Peyer's patch (tissue), 4 donors: ENCODE measurements around the gene OLFML2A. TPM values are rescaled to one million over a fixed set of nuclear protein-coding genes. Genes with fewer than 3 reads are reported as not detected.

Source experiments
- DNase-seq, 3 donors: peaks; one replicate each; pipeline ENCODE4 v3.0.0-alpha.2; 2017 to 2019
- H3K27ac ChIP-seq, 4 donors: fragments of 200-600 bp; sonication (generic); one replicate each; pipeline ENCODE4 v1.5.1; 2016 to 2019
- H3K27me3 ChIP-seq, 2 donors: fragments of 200-600 bp; sonication (generic); one replicate each; pipeline ENCODE4 v1.5.1; 2019
- H3K36me3 ChIP-seq, 3 donors: fragments of 200-600 bp; sonication (generic); one replicate each; pipeline ENCODE4 v1.5.1; 2016 to 2019
- H3K4me1 ChIP-seq, 4 donors: fragments of 200-600 bp; sonication (generic); one replicate each; pipeline ENCODE4 v1.5.1; 2016 to 2019
- H3K4me3 ChIP-seq, 4 donors: fragments of 200-600 bp; sonication (generic); 1 replicate in 3 of 4; 2 replicates in 1 of 4; pipeline ENCODE4 v1.5.1; 2016 to 2019; ENCODE audit warnings: mild to moderate bottlenecking in 1 of 4
- H3K9me3 ChIP-seq, 4 donors: fragments of 200-600 bp; sonication (generic); one replicate each; pipeline ENCODE4 v1.5.1; 2016 to 2019; ENCODE audit warnings: mild to moderate bottlenecking in 1 of 4
- CTCF ChIP-seq, 6 experiments: fragments of 450-650 bp in 4 of 6; fragments of 200-600 bp in 2 of 6; sonication (generic) in 1 of 6; IDR thresholded peaks; one replicate each; pipeline ENCODE4 v1.5.1; 2017 to 2019; ENCODE audit warnings: antibody characterized with exemption in 6 of 6, mild to moderate bottlenecking in 3 of 6, moderate library complexity in 1 of 6
- POLR2A ChIP-seq, 2 donors: fragments of 450-650 bp; IDR thresholded peaks; one replicate each; pipeline ENCODE4 v1.5.1; 2017; ENCODE audit warnings: antibody characterized with exemption in 2 of 2, mild to moderate bottlenecking in 2 of 2, moderate library complexity in 2 of 2
- total RNA-seq, 4 donors: library from RNA; depleted of rRNA; stranded (reverse); fragments of >200 nt; gene quantifications; one replicate each; pipeline ENCODE4 v1.1.0, GENCODE V29; 2016

Gene OLFML2A
- total RNA-seq, 4 donors from 2014 or later: 0.88 to 10.0 (median 8.7) TPM

- no peak for DNase-seq
- TF ChIP-seq CTCF (IDR thresholded peaks at IDR 0.05) (no peak), POLR2A (IDR thresholded peaks at IDR 0.05) (no peak)
- H3K27ac ChIP-seq: no peak overlapping the region
- H3K27me3 ChIP-seq: no peaks in the 10 kb centered on the region
- H3K9me3 ChIP-seq: no peaks in the 10 kb centered on the region
- H3K4me3 ChIP-seq: no peak overlapping the region
- no peaks in the 10 kb centered on the region for H3K36me3 ChIP-seq
- no peaks in the 10 kb centered on the region for H3K4me1 ChIP-seq
These were observed 7.6 kb downstream of the OLFML2A start for GRCh38 chr9:124784509-124784908.

- DNase-seq: peak; percentile 8 to 35 (median 19)
- no peaks in the 10 kb centered on the region for H3K4me1 ChIP-seq
- no peaks in the 10 kb centered on the region for H3K9me3 ChIP-seq
- no peaks in the 10 kb centered on the region for H3K36me3 ChIP-seq
- no peak overlapping the region for H3K27ac ChIP-seq
- H3K27me3 ChIP-seq: no peaks in the 10 kb centered on the region
- TF ChIP-seq CTCF (IDR thresholded peaks at IDR 0.05): no peak
- H3K4me3 ChIP-seq: no peak overlapping the region
These were observed 10.1 kb downstream of the OLFML2A start for GRCh38 chr9:124786881-124787573.

DNA sequence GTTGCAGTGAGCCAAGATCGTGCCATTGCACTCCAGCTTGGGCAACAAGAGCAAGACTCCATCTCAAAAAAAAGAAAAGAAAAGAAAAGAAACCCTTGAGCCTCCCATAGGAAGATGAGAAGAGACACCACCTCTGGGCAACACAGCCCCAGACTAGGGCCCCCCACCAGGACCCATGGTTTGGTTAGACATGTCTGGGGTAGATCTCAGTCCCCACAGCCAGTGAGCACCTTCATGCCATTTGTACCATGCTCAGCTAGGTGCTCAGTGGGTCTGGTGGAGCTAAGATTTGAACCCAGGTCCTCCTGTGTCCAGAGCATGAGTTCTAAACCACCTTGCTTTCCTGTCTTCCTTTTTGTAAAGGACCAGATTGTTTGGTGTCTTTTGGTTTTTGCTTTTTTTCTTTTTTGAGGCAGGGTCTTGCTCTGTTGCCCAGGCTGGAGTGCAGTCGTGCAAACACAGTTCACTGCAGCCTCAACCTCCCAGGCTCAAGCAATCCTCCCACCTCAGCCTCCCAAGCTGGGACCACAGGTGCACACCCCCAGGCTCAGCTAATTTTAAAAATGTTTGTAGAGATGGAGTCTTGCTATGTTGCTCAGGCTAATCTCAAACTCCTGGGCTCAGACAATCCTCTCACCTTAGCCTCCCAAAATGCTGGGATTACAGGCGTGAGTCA, 11.7 kb downstream of the OLFML2A start:
- H3K27me3 ChIP-seq: no peaks in the 10 kb centered on the region
- no peak for DNase-seq
- no peak for TF ChIP-seq POLR2A (IDR thresholded peaks at IDR 0.05)
- TF ChIP-seq CTCF (IDR thresholded peaks at IDR 0.05): no peak
- H3K4me1 ChIP-seq: no peaks in the 10 kb centered on the region
- H3K4me3 ChIP-seq: no peak overlapping the region
- H3K27ac ChIP-seq: no peak overlapping the region
- H3K36me3 ChIP-seq: no peaks in the 10 kb centered on the region
- no peaks in the 10 kb centered on the region for H3K9me3 ChIP-seq

DNA sequence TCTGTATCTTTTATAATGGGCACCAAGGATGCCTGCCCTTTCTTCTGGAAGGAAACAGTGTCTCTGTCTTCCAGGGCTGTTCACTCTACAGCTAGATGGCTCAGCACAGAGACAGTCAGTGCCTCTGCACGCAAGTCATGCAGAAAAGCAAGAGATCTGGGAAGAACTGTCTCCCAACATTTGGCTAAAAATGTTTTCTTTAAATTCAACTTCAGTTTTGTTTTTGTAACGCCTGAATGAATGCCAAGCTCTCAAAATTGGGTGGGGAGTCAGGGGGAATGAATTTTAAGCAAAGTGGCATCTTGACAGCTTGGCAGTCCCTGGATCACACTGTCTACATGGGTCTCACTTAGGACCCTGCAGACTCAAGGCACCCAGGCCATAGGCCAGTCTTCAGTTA, 12.6 kb downstream of the OLFML2A start:
- Histone ChIP-seq H3K4me1 (no peaks in the 10 kb centered on the region), H3K27ac (no peak overlapping the region), H3K27me3 (no peaks in the 10 kb centered on the region), H3K4me3 (no peak overlapping the region), H3K9me3 (no peaks in the 10 kb centered on the region), H3K36me3 (no peaks in the 10 kb centered on the region)
- DNase-seq: no peak
- TF ChIP-seq POLR2A (IDR thresholded peaks at IDR 0.05) (no peak), CTCF (IDR thresholded peaks at IDR 0.05) (no peak)

GRCh38 chr9:124790301-124790700, 13.4 kb downstream of the OLFML2A start:
- no peaks in the 10 kb centered on the region for H3K9me3 ChIP-seq
- H3K27me3 ChIP-seq: no peaks in the 10 kb centered on the region
- no peak overlapping the region for H3K27ac ChIP-seq
- H3K36me3 ChIP-seq: no peaks in the 10 kb centered on the region
- DNase-seq: peak in 1 of 3 donors; percentile 26
- no peaks in the 10 kb centered on the region for H3K4me1 ChIP-seq
- no peak overlapping the region for H3K4me3 ChIP-seq
- no peak for TF ChIP-seq CTCF (IDR thresholded peaks at IDR 0.05)
- TF ChIP-seq POLR2A (IDR thresholded peaks at IDR 0.05): no peak
